GM20000 (cell line): ENCODE data around the gene NLRP1.

Experiments
- DNase-seq: peaks from one replicate; pipeline ENCODE4 v3.0.0; 2012; ENCODE audit warnings: low spot score
- CTCF ChIP-seq: IDR thresholded peaks from 2 replicates; pipeline ENCODE4 v1.5.1; 2012; ENCODE audit warnings: mild to moderate bottlenecking, control low read depth; ENCODE audit errors: extremely low read depth, missing control alignments

NLRP1 gene

GRCh38 chr17:5552841-5553240 lies 31.5 kb downstream of the NLRP1 start:
- DNase-seq: no peak
- TF ChIP-seq CTCF: no peak

GRCh38 chr17:5545051-5545987 lies 39.0 kb downstream of the NLRP1 start:
- TF ChIP-seq CTCF: no peak
- DNase-seq: no peak

- no peak for TF ChIP-seq CTCF
These were observed 40.2 kb downstream of the NLRP1 start for GRCh38 chr17:5544115-5544514.

GRCh38 chr17:5541610-5542202 lies 42.6 kb downstream of the NLRP1 start:
- TF ChIP-seq CTCF: no peak
- no peak for DNase-seq

More at GRCh38 chr17:5544115-5544514, 40.2 kb downstream of the NLRP1 start:
- no peak for DNase-seq

GRCh38 chr17:5540321-5540720 lies 44.0 kb downstream of the NLRP1 start:
- no peak for DNase-seq
- no peak for TF ChIP-seq CTCF

- no peak for DNase-seq
- no peak for TF ChIP-seq CTCF
These were observed 45.0 kb downstream of the NLRP1 start for GRCh38 chr17:5539286-5539685.
